ENCODE data around the gene TUBB1. TPM values are rescaled to one million over a fixed set of nuclear protein-coding genes. Genes with fewer than 3 reads are reported as not detected.

TUBB1 gene
- total RNA-seq, 4 donors from 2014 or later = under 0.01 to 0.83 TPM; not detected in 2

DNA sequence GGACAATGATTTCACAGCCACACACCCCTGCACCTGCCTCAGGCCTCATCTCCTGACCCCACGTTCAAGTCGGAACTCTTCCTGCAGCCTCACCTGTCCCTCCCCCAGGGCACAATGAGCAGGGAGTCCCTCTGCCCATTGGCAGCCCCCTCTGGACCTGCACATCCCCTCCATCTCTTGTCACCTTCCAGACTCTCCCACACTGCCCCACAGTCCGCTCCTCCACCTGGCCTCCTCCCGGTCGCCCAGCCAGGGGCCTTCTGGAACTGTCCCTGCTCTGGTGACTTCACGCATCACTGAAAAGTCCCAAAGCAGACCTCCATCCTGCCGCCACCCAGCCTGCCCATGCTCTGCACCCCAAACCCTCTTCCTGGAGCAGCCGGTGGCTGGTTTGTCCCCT lies 16.8 kb upstream of the TUBB1 start:
- intact Hi-C loops (cut with DNase I) = no loop called here
- Histone ChIP-seq H3K27me3 (no peaks in the 10 kb centered on the region), H3K9me3 (no peaks in the 10 kb centered on the region), H3K4me1 (peaks cover 26 to 51% (median 39%) of the 10 kb centered on the region in 4 donors), H3K4me3 (no peak overlapping the region), H3K27ac (replicated peaks in 1 of 4) (no peak overlapping the region), H3K36me3 (peaks cover 28 to 67% (median 53%) of the 10 kb centered on the region in 4 donors)
- 93% methylated on average over 7 of the region's 8 CpGs for WGBS
- no peak for TF ChIP-seq POLR2A (IDR thresholded peaks at IDR 0.05; ENCODE audit: low read depth)
- no peak for TF ChIP-seq EP300 (IDR thresholded peaks at IDR 0.05)
- no peak for TF ChIP-seq POLR2AphosphoS5 (IDR thresholded peaks at IDR 0.05)
- TF ChIP-seq, protein P1, sequence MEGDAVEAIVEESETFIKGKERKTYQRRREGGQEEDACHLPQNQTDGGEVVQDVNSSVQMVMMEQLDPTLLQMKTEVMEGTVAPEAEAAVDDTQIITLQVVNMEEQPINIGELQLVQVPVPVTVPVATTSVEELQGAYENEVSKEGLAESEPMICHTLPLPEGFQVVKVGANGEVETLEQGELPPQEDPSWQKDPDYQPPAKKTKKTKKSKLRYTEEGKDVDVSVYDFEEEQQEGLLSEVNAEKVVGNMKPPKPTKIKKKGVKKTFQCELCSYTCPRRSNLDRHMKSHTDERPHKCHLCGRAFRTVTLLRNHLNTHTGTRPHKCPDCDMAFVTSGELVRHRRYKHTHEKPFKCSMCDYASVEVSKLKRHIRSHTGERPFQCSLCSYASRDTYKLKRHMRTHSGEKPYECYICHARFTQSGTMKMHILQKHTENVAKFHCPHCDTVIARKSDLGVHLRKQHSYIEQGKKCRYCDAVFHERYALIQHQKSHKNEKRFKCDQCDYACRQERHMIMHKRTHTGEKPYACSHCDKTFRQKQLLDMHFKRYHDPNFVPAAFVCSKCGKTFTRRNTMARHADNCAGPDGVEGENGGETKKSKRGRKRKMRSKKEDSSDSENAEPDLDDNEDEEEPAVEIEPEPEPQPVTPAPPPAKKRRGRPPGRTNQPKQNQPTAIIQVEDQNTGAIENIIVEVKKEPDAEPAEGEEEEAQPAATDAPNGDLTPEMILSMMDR (IDR thresholded peaks at IDR 0.05) = no peak
- no peak for DNase-seq (ENCODE audit: extremely low spot score)

DNA sequence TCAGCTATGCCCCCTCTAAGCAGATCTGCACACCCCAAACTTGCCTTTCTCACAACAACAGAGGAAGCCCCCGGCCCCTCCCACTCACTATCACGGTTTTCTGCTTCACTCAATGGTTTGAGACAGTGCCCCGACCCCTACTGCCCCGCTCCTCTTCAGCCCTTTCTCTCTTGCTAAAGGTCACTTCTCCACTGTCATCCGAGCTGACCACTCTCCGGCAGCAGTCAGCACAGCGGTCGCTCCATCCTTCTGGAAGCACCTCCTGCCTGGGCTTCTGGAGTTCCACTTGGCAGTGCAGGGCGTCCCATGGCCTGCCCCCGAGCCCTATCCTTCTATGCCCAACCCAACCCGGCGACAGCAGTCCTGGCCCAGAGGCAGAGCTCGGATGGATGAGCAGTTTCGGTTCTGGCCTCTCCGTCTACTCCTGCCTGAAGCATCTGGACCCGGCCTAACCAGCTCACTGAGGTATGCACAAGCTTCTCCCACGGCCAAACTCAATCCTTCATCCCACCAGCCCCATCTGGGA lies 16.3 kb upstream of the TUBB1 start:
- Histone ChIP-seq H3K27ac (replicated peaks in 1 of 4) (no peak overlapping the region), H3K4me1 (peaks cover 31 to 57% (median 44%) of the 10 kb centered on the region in 4 donors), H3K36me3 (peaks cover 23 to 62% (median 48%) of the 10 kb centered on the region in 4 donors), H3K9me3 (no peaks in the 10 kb centered on the region), H3K27me3 (no peaks in the 10 kb centered on the region), H3K4me3 (no peak overlapping the region)
- intact Hi-C loops (cut with DNase I) = no loop called here
- WGBS = 87% methylated on average over 17 of the region's 17 CpGs
- DNase-seq (ENCODE audit: extremely low spot score) = no peak
- no peak for TF ChIP-seq EP300 (IDR thresholded peaks at IDR 0.05)

DNA sequence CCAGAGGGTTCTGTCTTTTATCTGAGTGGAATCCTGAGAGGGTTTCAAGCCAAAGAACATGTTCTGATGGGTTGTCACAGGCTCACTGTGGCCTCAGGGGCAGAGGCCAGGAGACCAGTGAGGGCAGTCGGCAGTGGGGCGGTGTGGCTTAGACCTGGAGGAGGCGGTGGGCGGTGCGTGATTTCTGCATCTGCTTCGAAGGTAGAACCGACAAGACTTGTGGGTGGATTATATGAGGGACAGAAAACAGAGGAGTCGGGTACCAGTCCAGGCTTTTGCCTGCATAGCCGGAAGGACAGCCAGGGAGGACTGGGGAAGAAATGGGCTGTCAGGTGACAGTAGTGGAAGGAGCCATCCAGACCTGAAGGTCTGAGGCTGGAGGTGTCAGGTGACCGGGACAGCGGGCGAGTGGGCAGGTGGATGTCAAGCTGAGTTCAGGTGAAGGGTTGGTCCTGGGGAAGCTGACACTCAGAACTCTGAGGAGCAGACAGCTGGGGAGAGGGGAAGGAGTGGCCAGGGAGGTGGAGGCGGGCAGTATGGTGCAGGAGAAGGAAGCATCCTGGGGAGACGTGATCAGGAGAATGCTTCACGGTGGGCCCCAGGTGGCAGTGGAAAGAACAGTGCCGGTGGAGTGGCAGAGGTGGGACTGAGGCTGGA lies 15.3 kb upstream of the TUBB1 start:
- H3K4me1 ChIP-seq = peaks cover 31 to 61% (median 45%) of the 10 kb centered on the region in 4 donors
- intact Hi-C loops (cut with DNase I) = no loop called here
- TF ChIP-seq, protein P1 (IDR thresholded peaks at IDR 0.05) = no peak
- TF ChIP-seq POLR2A (IDR thresholded peaks at IDR 0.05; ENCODE audit: low read depth) = no peak
- TF ChIP-seq EP300 (IDR thresholded peaks at IDR 0.05) = no peak
- TF ChIP-seq POLR2AphosphoS5 (IDR thresholded peaks at IDR 0.05) = no peak
- 80% methylated on average over 15 of the region's 16 CpGs for WGBS
- H3K9me3 ChIP-seq = no peaks in the 10 kb centered on the region
- peak overlapping the region in 3 of 4 donors; percentile 71 to 91 (median 90) for H3K4me3 ChIP-seq
- no peaks in the 10 kb centered on the region for H3K27me3 ChIP-seq
- H3K36me3 ChIP-seq = peaks cover 15 to 52% (median 38%) of the 10 kb centered on the region in 4 donors
- peak overlapping the region; percentile 26 to 88 (median 84) for H3K27ac ChIP-seq (replicated peaks in 1 of 4)
- no peak for DNase-seq (ENCODE audit: extremely low spot score)

DNA sequence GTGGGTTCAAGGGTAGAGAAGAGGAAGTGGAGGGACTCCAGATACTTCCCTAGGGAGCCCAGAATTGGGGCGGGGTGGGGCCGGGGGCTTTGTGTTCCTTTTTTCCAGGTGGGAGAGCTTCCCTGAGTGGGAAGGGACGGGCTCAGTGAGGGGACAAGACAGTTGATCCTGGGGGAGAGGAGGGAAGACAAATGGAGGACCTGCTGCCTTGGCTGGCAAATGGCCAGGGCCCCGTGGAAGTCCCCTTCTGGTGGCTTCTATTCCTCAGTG lies 14.8 kb upstream of the TUBB1 start:
- 58% methylated on average over 4 of the region's 4 CpGs for WGBS
- H3K36me3 ChIP-seq = peaks cover 14 to 47% (median 34%) of the 10 kb centered on the region in 4 donors
- TF ChIP-seq EP300 (IDR thresholded peaks at IDR 0.05) (no peak), POLR2AphosphoS5 (IDR thresholded peaks at IDR 0.05) (no peak), POLR2A (IDR thresholded peaks at IDR 0.05; ENCODE audit: low read depth) (no peak)
- TF ChIP-seq, protein P1 (IDR thresholded peaks at IDR 0.05) = no peak
- no peak for DNase-seq (ENCODE audit: extremely low spot score)
- H3K9me3 ChIP-seq = no peaks in the 10 kb centered on the region
- peak overlapping the region; percentile 26 to 88 (median 84) for H3K27ac ChIP-seq (replicated peaks in 1 of 4)
- peaks cover 31 to 61% (median 45%) of the 10 kb centered on the region in 4 donors for H3K4me1 ChIP-seq
- intact Hi-C loops (cut with DNase I) = no loop called here
- H3K4me3 ChIP-seq = peak overlapping the region; percentile 71 to 91 (median 86)
- H3K27me3 ChIP-seq = no peaks in the 10 kb centered on the region

DNA sequence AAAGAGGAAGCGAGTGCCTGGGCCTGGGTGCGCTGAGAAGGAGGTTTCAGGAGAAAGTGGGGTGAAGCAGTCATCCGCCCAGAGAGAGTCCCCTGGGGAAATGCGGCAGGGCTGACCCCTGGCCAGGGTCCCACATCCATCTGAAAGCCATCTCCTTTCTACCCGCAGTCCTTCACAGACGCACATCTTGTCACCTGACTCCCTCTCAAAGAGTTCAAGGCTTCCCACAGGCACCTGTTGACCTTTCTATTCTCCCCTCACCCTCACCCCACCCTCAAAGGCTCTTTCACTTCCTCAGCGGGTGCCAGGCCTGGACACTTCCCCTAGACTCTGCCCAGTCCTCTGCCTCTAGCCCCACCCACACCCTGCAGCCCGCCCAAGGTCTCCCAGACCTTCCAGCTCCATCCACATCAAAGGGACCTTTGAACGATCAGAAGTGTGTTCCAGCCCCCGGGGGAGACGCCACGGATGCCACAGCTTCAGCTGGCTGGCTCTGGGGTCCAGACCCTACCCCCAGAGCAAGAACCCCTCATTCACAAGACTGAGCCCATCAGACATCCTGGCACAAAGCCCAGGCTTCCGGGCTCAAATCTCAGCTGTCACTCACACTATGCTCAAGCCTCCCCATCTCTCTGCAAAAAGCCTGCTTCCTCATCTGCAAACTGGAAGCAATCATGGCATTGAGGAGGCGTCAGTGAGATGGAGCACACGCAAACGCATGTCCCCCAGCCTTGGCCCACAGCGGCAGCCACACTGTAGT lies 14.3 kb upstream of the TUBB1 start:
- 42% methylated on average over 16 of the region's 17 CpGs for WGBS
- DNase-seq (ENCODE audit: extremely low spot score) = no peak

More for the DNA sequence above, 14.3 kb upstream of the TUBB1 start:
- Histone ChIP-seq H3K27me3 (no peaks in the 10 kb centered on the region), H3K36me3 (peaks cover 12 to 42% (median 29%) of the 10 kb centered on the region in 4 donors), H3K9me3 (no peaks in the 10 kb centered on the region), H3K4me3 (peak overlapping the region; percentile 71 to 91 (median 86)), H3K27ac (replicated peaks in 1 of 4) (peak overlapping the region; percentile 80 to 89 (median 88)), H3K4me1 (peaks cover 31 to 64% (median 45%) of the 10 kb centered on the region in 4 donors)
- no peak for TF ChIP-seq POLR2AphosphoS5 (IDR thresholded peaks at IDR 0.05)
- intact Hi-C loops (cut with DNase I) = no loop called here
